Cardiac muscle cell (in vitro differentiated cells and primary cell): Measurements from ENCODE around the gene ALCAM. TPM values are rescaled to one million over a fixed set of nuclear protein-coding genes. Genes with fewer than 3 reads are reported as not detected.

ENCODE experiments used
- DNase-seq, 2 donors: peaks; one replicate each; pipeline versions ENCODE4 v3.0.0 to v3.0.0-alpha.2; 2010 to 2017; ENCODE audit warnings: low read depth in 1 of 2, low spot score in 1 of 2
- H3K27ac ChIP-seq: fragments of 200-600 bp; sonication (generic); 2 replicates; pipeline ENCODE4 v1.5.1; 2016
- H3K27me3 ChIP-seq: fragments of 200-600 bp; sonication (generic); 2 replicates; pipeline ENCODE4 v1.6.0; 2016; ENCODE audit warnings: control low read depth
- H3K36me3 ChIP-seq: fragments of 200-600 bp; sonication (generic); 2 replicates; pipeline ENCODE4 v1.5.1; 2016; ENCODE audit warnings: control low read depth
- H3K4me1 ChIP-seq: fragments of 200-600 bp; sonication (generic); 2 replicates; pipeline ENCODE4 v1.8.1; 2017; ENCODE audit warnings: low read depth, mild to moderate bottlenecking, mixed run types
- H3K4me3 ChIP-seq: fragments of 200-600 bp; sonication (generic); 2 replicates; pipeline ENCODE4 v1.5.1; 2016; ENCODE audit warnings: mild to moderate bottlenecking
- H3K9me3 ChIP-seq: fragments of 200-600 bp; sonication (generic); 2 replicates; pipeline ENCODE4 v1.5.1; 2017; ENCODE audit warnings: low read depth, mild to moderate bottlenecking, control low read depth
- polyA plus RNA-seq: library from polyadenylated mRNA; unstranded; fragments of >200 nt; fragmentation: Nextera tagmentation; extraction: Ambion mirVana; gene quantifications from 2 replicates; pipeline ENCODE4 v1.2.1, GENCODE V29; 2016
- total RNA-seq: library from RNA; depleted of rRNA; stranded (reverse); fragments of >200 nt; gene quantifications from 2 replicates; pipeline ENCODE4 v1.2.3, GENCODE V29; 2016
- TF ChIP-seq, protein P1 (sequence below): IDR thresholded peaks from 2 replicates; pipeline ENCODE4 v1.5.1; 2012; ENCODE audit warnings: low read depth, mild to moderate bottlenecking, low read length

ALCAM gene
- total and polyA plus RNA-seq, 2 experiments from 2014 or later: 15.3 to 28.9 TPM

DNA sequence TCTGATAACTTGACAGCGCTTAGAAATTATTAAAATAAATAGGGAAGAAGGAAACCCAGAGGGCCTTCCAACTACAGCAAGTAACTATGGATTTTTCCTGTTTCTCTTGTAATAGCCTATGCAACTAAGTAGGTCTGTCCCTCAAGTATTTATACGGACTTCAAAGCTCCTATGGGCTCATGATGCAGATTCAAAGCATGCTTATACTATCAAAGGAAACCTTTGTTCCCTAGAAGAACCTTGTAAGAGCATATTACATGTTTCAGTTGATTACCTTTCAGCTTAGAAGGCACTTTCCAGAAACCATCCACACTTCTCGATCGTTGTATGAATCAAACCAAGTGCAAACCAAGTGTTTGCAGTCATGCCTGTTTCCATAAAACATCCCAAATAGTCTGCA, 158.8 kb downstream of the ALCAM start:
- Histone ChIP-seq H3K4me1 (no peaks in the 10 kb centered on the region), H3K9me3 (no peaks in the 10 kb centered on the region), H3K36me3 (no peaks in the 10 kb centered on the region), H3K27ac (no peak overlapping the region), H3K4me3 (no peak overlapping the region), H3K27me3 (no peaks in the 10 kb centered on the region)
- no peak for DNase-seq
- TF ChIP-seq, protein P1, sequence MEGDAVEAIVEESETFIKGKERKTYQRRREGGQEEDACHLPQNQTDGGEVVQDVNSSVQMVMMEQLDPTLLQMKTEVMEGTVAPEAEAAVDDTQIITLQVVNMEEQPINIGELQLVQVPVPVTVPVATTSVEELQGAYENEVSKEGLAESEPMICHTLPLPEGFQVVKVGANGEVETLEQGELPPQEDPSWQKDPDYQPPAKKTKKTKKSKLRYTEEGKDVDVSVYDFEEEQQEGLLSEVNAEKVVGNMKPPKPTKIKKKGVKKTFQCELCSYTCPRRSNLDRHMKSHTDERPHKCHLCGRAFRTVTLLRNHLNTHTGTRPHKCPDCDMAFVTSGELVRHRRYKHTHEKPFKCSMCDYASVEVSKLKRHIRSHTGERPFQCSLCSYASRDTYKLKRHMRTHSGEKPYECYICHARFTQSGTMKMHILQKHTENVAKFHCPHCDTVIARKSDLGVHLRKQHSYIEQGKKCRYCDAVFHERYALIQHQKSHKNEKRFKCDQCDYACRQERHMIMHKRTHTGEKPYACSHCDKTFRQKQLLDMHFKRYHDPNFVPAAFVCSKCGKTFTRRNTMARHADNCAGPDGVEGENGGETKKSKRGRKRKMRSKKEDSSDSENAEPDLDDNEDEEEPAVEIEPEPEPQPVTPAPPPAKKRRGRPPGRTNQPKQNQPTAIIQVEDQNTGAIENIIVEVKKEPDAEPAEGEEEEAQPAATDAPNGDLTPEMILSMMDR: no peak

- Histone ChIP-seq H3K27me3 (no peaks in the 10 kb centered on the region), H3K9me3 (no peaks in the 10 kb centered on the region), H3K27ac (no peak overlapping the region), H3K4me3 (no peak overlapping the region), H3K36me3 (no peaks in the 10 kb centered on the region), H3K4me1 (no peaks in the 10 kb centered on the region)
- TF ChIP-seq, protein P1: no peak
- DNase-seq: no peak
Observed at GRCh38 chr3:105526360-105527111, 159.8 kb downstream of the ALCAM start.

DNA sequence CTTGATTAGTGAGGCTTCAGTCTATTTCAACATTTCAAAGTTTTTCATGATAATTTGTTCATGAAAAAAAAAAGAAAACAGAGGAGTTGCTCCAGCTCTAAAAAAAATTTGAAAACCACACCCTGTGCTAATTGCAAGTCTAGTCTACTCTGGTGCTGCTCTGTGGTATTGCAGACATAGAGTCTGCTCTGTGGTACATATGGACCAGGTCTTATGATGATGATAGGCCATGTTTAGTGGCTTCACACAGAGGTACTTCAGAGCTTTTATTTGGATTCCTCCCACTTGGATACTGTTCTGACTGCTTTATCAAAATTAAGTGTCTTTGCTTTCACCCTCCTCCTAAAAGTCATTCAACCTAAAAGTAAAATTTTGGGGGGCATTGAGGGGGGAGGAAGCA, 160.8 kb downstream of the ALCAM start:
- TF ChIP-seq, protein P1: no peak
- H3K9me3 ChIP-seq: no peaks in the 10 kb centered on the region
- no peak overlapping the region for H3K27ac ChIP-seq
- H3K36me3 ChIP-seq: no peaks in the 10 kb centered on the region
- no peak for DNase-seq
- no peak overlapping the region for H3K4me3 ChIP-seq
- no peaks in the 10 kb centered on the region for H3K27me3 ChIP-seq
- no peaks in the 10 kb centered on the region for H3K4me1 ChIP-seq

DNA sequence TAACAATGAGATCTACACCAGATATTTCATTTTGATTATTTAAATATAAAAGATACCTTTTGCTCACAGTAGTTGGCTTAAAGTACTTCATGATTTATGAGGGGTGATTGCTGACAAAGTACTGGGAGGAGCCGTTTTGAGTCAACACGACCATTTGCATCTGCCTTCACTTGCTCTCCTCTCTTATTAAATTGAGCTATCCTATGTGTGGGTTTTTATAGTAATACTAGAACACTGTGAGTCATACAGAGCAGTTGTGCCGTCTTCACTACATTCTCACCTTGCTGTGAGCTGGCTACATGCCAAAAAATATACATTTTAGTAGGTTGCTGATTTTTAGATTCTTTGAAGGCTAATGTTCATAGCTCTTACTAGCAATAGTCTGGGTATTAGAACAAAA, 161.2 kb downstream of the ALCAM start:
- H3K4me3 ChIP-seq: no peak overlapping the region
- H3K9me3 ChIP-seq: no peaks in the 10 kb centered on the region
- TF ChIP-seq, protein P1: no peak
- no peak overlapping the region for H3K27ac ChIP-seq
- no peak for DNase-seq
- no peaks in the 10 kb centered on the region for H3K27me3 ChIP-seq
- H3K4me1 ChIP-seq: no peaks in the 10 kb centered on the region
- H3K36me3 ChIP-seq: no peaks in the 10 kb centered on the region

GRCh38 chr3:105528955-105529354, 162.2 kb downstream of the ALCAM start:
- Histone ChIP-seq H3K27ac (no peak overlapping the region), H3K9me3 (no peaks in the 10 kb centered on the region), H3K4me1 (no peaks in the 10 kb centered on the region), H3K27me3 (no peaks in the 10 kb centered on the region), H3K4me3 (no peak overlapping the region), H3K36me3 (no peaks in the 10 kb centered on the region)
- DNase-seq: no peak
- TF ChIP-seq, protein P1: no peak
